NCI-H526 treated with DMSO at 0.1 percent for 48 hours (cell line): ENCODE measurements around the gene DLD.
"Not testable (repeated sequence)": the region's sequence is repeated elsewhere in the genome, so short reads cannot be mapped to it uniquely, and the experiment has no call there.

ENCODE experiments used
- DNase-seq: peaks from one replicate; lab custom pipeline; 2025; lab: John Stamatoyannopoulos, UW

The DLD gene

GRCh38 chr7:107890962-107891635, at the start of gene DLD:
TSS of gene DLD (plus strand) at chr7:107891183. CDS start at chr7:107891251, 68 bp downstream.
- DNase-seq, result peak; percentile 90

- no peak for DNase-seq
Observed at GRCh38 chr7:107842213-107842612, 48.8 kb upstream of the DLD start.

GRCh38 chr7:107843184-107843583, 47.8 kb upstream of the DLD start:
- DNase-seq, result no peak

GRCh38 chr7:107846324-107846723, 44.7 kb upstream of the DLD start:
- no peak for DNase-seq

GRCh38 chr7:107847168-107847835, 43.7 kb upstream of the DLD start:
- no peak for DNase-seq

GRCh38 chr7:107847836-107848175, 43.2 kb upstream of the DLD start:
- DNase-seq, result not testable (repeated sequence)

- DNase-seq, result not testable (repeated sequence)
Observed at GRCh38 chr7:107848211-107848610, 42.8 kb upstream of the DLD start.

GRCh38 chr7:107850216-107850615, 40.8 kb upstream of the DLD start:
- no peak for DNase-seq

GRCh38 chr7:107850643-107851042, 40.3 kb upstream of the DLD start:
- no peak for DNase-seq

GRCh38 chr7:107854454-107854853, 36.5 kb upstream of the DLD start:
- DNase-seq, result no peak

GRCh38 chr7:107854989-107855388, 36.0 kb upstream of the DLD start:
- DNase-seq, result no peak

- no peak for DNase-seq
Observed at GRCh38 chr7:107856806-107857540, 34.0 kb upstream of the DLD start.

GRCh38 chr7:107857541-107857912, 33.5 kb upstream of the DLD start:
- no peak for DNase-seq

GRCh38 chr7:107858280-107858679, 32.7 kb upstream of the DLD start:
- no peak for DNase-seq

GRCh38 chr7:107860279-107860961, 30.6 kb upstream of the DLD start:
- no peak for DNase-seq

GRCh38 chr7:107860981-107861652, 29.9 kb upstream of the DLD start:
- no peak for DNase-seq

- no peak for DNase-seq
Observed at GRCh38 chr7:107865956-107866775, 24.8 kb upstream of the DLD start.

GRCh38 chr7:107867858-107868466, 23.0 kb upstream of the DLD start:
- DNase-seq, result no peak

GRCh38 chr7:107870427-107871000, 20.5 kb upstream of the DLD start:
- no peak for DNase-seq

- DNase-seq, result no peak
Observed at GRCh38 chr7:107874111-107874510, 16.9 kb upstream of the DLD start.
